Fibroblast of villous mesenchyme (primary cell): Measurements from ENCODE around the gene RUNX1. TPM values are rescaled to one million over a fixed set of nuclear protein-coding genes. Genes with fewer than 3 reads are reported as not detected.

Source experiments
- DNase-seq: peaks from one replicate; pipeline ENCODE4 v3.0.0-alpha.2; 2010; ENCODE audit warnings: low read depth
- H3K4me3 ChIP-seq: 2 replicates; pipeline ENCODE4 v1.5.1; 2011; ENCODE audit warnings: low read depth, mild to moderate bottlenecking, low read length
- total RNA-seq: library from RNA; depleted of rRNA; stranded (reverse); fragments of >200 nt; gene quantifications from 2 replicates; pipeline ENCODE4 v1.2.3, GENCODE V29; 2012
- TF ChIP-seq, protein P1 (sequence below): IDR thresholded peaks from 2 replicates; pipeline ENCODE4 v1.5.1; 2012; ENCODE audit warnings: low read depth, mild to moderate bottlenecking, low read length; ENCODE audit not compliant: insufficient read depth

Gene RUNX1
- total RNA-seq, 1 donor = 21.6 TPM

DNA sequence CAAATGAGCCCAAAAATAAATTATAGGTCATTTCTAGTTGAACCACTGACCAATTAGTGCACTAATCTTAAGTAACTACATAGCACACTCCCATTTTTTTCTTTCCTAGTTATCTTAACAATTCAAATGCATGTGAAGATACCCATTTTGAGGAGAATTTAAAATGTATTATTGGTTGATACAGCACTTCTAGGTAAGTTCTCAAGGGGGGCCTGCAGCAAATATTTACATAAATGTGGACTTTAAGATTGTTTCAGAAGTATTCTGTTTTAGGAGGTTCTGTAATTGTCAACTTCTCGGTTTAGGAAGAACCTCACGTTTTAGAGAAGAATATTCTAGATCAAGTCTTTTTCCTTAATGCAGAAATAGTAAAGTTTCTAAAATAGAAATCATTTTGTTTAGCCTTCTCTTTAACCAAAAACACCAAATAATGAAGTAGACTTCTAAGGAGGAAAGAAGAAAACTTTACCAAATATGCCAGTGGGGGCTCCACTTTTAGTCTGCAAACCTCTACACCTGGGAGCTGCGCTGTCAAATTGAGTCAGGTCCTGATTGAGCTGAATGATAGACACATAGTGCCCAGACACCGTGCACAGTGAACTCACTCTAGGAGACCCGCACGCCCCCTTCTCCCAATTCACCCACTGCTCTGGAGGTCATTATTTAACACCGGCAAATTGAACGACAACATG lies 144.4 kb downstream of the RUNX1 start:
- DNase-seq = no peak
- H3K4me3 ChIP-seq = no peak overlapping the region
- TF ChIP-seq, protein P1, sequence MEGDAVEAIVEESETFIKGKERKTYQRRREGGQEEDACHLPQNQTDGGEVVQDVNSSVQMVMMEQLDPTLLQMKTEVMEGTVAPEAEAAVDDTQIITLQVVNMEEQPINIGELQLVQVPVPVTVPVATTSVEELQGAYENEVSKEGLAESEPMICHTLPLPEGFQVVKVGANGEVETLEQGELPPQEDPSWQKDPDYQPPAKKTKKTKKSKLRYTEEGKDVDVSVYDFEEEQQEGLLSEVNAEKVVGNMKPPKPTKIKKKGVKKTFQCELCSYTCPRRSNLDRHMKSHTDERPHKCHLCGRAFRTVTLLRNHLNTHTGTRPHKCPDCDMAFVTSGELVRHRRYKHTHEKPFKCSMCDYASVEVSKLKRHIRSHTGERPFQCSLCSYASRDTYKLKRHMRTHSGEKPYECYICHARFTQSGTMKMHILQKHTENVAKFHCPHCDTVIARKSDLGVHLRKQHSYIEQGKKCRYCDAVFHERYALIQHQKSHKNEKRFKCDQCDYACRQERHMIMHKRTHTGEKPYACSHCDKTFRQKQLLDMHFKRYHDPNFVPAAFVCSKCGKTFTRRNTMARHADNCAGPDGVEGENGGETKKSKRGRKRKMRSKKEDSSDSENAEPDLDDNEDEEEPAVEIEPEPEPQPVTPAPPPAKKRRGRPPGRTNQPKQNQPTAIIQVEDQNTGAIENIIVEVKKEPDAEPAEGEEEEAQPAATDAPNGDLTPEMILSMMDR = no peak

DNA sequence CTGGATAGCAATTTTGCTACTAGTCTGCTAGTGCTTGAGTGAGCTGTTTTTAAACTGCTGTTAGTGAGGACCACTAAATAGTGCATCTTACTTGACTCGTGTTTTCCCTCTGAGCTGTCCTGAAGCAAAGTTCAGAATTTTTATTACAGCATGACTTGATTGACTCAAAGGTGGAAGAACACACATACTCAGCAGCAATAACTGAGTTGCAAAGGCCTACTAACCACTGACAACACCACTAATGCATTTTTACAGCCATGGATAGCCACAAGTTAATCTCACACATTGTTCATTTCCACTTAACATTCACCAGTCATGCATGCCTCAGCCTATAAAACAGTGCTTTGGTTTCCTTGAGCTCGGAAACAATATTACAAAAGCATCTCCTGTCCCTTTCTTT lies 148.7 kb downstream of the RUNX1 start:
- TF ChIP-seq, protein P1 = no peak
- peak; percentile 66 for DNase-seq
- H3K4me3 ChIP-seq = no peak overlapping the region

DNA sequence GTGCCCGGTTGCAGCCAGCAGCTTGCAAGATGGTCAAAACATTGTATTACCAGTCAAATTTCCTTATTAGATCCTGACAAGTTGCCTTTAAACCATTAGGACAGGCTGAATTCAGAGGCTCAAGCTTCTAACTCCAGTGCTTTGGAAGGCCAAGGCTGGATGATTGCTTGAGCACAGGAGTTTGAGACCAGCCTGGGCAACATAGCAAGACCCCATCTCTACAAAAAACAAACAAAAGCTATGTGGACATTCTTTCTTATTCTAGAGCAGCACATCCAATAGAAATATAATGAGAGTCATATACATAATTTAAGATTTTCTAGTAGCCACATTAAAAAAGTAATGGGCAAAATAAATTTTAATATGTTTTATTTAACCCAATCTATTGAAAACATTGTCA lies 149.3 kb downstream of the RUNX1 start:
- no peak for DNase-seq
- TF ChIP-seq, protein P1 = no peak
- H3K4me3 ChIP-seq = no peak overlapping the region

DNA sequence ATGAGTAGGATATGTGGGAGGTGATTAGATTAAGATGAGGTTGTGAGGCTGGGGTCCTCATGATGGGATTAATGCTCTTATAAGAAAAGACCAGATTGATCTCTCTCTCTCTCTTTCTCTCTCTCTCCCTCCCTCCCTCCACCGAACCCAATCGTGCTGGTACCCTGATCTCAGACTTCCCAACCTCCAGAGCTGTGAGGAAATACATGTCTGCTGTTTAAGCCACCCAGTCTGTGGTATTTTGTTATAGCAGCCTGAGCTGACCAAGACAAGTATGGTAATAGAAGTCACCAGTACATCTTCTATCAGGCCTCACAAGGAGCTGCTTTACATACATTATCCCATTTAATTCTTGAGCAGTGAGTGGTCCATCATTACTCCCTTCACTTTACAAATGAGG lies 149.8 kb downstream of the RUNX1 start:
- no peak overlapping the region for H3K4me3 ChIP-seq
- TF ChIP-seq, protein P1 = no peak
- DNase-seq = no peak

DNA sequence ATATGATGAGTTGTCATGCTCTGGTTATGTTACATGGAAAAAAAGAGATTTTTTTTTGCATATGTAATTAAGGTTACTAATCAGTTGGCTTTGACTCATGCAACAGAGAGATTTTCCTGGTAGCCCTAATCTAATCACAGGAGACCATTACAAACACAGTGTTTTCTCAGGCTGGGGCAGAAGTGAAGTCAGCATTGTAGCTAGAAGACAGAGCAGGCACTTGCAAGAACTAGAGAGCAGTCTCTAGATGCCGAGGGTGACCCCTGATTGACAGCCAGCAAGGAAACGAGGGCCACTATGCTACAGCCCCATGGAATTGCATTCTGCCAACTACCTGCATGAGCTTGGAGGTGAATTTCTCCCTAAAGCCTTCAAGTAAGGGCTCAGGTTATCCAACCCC lies 151.3 kb downstream of the RUNX1 start:
- TF ChIP-seq, protein P1 = no peak
- DNase-seq = no peak
- H3K4me3 ChIP-seq = no peak overlapping the region

DNA sequence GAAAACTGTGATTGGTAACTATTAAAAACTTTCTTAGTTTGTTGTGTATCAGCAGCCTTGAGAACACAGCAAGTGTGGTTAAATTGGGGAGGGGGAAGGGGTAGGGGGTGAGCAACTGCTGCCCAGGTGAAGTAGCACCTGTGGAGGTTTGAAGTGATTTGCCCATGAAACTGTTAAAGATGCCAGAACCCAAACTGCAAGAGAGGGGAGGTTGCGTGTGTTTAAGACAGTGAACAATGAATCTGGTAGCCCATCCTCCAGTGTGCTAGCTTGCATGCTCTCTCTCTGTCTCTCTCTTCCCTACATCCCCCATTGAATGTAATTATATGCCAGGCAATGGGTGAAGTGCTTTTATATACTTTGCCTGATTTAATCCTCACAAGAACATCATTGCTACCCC lies 154.7 kb downstream of the RUNX1 start:
- no peak overlapping the region for H3K4me3 ChIP-seq
- no peak for DNase-seq
- TF ChIP-seq, protein P1 = no peak

DNA sequence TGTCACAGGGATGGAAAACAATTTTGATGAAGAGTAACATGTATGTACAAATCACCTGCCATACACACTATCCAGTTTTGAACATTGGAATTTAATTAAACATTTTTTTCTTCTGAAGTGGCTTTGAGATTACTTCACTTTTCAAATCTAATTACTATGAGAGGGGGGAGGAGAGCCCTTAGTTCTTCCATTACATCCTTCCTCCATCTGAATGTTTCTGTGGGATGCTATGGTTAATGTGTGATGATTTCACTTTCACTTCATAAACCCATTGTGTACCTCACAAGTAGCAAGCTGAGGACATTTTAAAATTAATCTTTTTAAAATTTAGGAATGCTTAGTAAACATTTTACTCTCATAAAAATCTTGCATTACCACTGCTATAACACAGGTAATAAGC lies 156.9 kb downstream of the RUNX1 start:
- no peak for DNase-seq
- TF ChIP-seq, protein P1 = no peak
- no peak overlapping the region for H3K4me3 ChIP-seq
